HG03432 (cell line): ENCODE data around the gene TREM2.

ENCODE experiments used
- ATAC-seq: cut with Tn5 transposase; IDR thresholded peaks from one replicate; pipeline ENCODE4 v1.9.1; 2021; ENCODE audit warnings: mild to moderate bottlenecking, moderate library complexity; ENCODE audit not compliant: unreplicated experiment

Gene TREM2

DNA sequence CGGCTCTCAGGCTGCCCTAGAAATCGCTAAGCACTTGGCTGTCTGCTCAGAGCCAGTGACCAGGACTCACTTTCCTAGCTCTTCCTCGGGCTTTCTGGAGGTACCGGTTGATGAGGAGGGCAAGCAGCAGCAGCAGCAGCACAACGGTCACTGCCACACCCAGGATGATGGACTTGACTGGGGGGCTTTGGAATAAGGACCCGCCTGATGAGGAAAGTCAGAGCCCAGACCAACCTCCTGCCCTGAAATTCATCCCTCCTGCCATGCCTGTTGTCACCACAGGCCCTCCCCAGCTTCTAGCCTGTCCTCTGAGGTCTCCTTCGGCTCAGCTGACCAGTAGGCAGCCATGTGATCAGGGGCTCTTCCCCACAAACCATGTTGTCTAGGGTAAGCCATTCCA is 21.8 kb upstream of the TREM2 start:
- no peak for ATAC-seq

DNA sequence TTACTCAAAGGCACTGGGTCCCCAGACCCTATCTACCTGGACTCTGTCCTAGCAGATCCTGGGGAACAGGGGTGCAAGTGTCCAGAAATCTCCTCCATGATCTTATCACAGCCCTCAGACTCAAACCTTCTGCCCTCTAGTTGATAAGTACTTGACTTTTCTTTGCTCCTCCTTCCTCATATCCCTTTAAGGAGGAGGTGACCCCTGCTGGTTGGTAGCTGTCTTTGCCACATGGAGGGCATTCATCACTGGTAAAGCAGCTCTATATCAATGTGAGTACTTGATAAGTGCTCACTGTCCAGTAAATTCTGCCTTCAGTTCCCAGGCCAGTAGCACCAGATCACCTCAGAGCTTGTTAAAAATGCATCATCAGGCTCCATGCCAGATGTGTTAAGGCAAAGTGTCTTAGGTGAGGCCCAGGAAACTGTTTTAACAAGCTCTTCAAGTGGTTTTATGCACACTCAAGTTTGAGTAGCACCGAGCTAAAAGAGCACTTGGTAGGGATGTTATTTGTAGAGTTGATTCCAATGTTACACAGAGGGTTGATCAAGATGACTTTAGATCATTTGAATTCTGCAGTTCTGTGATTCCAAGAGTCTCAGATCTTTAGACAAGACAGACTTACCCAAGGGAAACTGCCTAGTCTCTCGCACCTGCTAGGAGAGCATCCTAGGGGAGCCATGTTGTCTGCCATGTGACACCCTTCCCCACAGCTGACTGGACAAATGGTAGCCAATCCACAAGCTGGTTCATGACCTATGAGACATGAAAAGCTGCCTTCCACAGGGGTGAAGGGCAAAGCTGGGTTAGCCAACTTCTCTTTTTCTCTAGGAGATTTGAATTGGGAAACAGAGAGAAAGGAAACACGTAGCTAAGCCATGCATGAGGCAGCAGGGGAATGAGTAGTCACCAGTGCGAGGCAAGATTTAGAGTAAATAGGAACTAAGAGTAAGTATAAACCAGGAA is 19.4 kb upstream of the TREM2 start:
- peak; percentile 59 for ATAC-seq

DNA sequence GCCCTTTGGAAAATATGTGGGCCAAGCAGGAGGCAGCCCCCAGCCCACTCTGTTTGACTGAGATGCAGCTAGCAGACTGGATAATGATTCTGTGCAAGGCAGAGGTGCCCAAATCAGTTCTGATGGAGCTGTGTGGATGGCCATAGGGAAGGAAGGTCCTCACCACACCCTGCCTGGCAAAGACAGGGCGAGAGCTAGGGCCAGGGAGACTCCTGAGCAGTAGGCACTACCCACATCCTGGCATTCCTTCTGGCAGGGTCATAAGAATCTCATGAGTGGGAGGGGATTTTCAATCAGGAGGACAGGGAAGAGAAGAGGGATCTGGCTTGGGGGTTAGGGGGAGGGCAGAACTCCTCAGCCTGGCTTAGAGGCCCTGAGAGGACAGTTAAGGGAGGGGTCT is 18.6 kb upstream of the TREM2 start:
- no peak for ATAC-seq

DNA sequence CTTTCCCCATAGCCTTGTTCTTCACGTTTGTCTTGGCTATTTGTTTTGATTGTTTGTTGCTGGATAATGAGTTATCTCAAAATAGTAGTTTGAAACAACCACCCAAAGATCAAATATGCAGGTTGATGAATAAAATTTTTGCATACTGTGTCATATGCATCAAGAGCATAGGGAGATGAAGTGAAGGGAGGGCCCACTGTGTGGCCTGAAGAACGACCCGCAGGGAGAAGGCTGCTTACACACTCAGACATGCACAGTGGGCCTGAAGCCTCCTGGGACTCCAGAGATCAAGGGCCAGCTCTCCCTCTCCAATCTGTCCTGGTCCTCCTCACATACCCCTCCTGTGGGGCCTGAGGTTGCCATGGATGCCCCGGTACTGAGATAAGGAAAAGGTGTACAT is 16.2 kb upstream of the TREM2 start:
- ATAC-seq = no peak

DNA sequence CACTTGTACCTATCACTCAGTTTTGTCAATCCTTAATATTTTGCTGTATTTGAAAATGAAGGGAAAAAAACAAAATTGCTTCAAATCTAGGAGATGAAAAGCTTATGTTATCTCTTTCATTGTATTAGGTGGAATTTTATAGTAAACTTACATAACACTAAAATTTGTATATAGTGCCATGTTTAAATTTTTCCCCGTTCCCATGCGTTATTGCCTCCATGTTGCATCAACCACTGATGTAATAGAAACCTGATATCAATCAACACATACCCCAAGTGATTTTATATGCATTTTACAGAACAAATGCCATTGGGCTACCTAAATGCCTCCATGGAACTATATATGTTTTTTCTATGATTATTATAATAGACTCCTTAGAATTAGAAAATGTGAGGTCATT is 14.8 kb upstream of the TREM2 start:
- no peak for ATAC-seq

DNA sequence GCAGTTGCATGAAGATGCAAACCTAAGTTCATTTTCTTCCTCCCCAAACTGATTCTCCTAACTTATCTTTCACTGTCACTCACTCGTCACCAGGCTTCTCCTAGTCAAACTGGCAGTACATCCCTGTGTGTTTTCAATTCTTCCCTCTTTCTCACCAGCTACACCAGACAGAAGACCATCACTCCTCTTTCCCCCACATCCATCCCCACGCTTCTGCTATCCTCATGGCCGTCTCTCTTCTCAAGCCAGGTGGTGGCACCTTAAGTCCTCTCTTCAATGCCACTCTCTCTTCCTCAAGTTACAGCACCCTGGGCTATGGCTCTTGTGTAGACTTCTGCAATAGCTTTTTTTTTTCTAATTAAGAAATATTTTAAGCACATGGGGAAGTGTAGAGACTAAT is 14.4 kb upstream of the TREM2 start:
- no peak for ATAC-seq

DNA sequence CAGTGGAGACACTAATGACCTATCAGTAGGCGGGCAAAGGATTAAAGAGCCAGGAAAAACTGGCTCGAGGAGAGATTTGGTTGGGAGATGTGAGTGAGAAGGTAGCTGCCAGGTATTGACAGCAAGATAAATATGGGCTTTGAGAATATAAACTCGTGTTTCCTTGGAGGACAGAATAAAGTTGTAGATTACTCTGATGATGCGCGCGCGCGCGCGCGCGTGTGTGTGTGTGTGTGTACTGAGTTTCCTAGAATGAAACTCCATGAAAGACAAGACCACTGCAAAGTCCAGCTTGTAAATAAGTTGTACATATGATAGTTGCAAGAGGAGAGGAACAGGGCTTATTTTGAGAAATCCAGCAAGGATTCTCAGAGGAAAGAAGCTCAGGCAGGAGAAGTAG is 13.3 kb upstream of the TREM2 start:
- ATAC-seq = no peak

DNA sequence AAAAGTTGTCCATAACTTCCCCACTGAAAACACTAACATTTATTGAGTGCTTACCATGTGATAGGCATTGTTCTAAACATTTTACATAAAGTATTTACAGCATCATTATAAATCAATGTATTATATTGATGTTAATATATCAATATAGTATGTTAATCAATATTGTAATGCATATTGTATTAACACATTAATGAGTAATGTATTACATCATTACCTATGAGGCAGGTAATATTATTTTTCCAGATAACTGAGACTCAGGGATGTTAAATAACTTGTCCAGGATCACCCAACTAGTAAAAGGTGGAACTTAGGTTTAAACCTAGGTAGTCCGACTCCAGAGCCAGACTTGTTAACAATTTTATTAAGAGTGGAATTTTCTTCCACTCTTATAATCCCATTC is 12.2 kb upstream of the TREM2 start:
- no peak for ATAC-seq

DNA sequence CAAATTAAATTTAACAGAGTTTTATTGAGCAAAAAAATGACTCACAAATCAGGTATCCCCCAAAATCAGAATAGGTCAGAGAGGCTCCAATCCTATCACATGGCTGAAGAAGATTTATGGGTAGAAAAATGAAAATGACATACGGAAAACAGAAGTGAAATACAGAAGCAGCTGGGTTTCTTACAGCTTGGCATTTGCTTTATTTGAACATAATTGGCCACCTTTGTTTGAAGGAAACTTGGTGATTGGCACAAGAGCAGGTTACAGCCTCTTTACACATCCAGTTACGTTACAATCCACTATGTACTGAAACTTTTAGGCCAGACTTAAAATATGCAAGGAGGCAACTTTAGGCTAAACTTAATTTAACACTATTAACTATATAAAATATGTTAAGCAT is 11.7 kb upstream of the TREM2 start:
- no peak for ATAC-seq

DNA sequence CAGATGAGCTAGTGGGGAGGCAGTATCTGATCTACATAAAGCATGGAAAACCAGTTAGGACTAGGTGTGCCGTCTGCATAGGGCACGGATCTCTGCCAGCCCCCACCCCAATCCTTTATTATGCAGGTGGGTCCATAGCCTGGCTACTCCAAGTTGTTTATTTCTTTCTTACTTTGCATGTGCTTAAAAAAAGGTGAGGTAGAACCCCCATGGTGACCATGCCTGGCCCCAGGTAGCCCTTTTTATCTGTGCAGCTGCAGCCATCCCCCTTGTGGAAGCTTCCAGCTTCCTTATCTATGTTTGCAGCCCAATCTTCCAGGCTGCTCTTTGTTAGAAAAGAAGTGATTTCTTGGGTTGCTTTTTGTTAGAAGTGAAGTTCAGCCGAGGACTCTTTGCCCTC is 9.0 kb upstream of the TREM2 start:
- ATAC-seq = no peak

DNA sequence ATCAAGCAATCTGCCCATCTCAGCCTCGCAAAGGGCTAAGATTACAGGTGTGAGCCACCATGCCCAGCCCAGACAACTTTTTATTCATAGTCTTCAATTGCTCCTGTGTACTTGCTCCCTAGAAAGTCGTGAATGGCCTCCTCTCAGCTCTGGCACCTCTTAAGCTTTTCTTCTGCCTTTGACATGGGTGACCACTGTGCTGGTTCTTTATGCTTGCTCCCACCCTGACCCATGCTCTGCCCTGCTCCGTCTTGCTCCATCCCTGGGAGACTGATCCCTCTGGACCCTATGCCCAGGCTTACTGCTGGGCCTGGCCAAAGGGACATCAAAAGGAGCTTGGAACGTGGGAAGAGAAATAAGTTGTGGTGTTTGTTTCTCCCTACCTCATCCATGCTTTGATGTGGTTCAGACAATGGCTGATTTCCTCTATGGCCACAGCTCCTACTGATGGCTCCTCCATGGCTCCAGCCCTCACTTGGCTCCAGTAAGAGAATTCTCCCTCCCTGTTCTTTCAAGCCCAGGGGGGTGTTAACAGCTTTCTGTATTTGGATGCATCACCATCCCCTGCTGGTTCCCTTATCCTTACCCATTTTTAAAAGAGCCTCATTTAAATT is 7.7 kb upstream of the TREM2 start:
- no peak for ATAC-seq

DNA sequence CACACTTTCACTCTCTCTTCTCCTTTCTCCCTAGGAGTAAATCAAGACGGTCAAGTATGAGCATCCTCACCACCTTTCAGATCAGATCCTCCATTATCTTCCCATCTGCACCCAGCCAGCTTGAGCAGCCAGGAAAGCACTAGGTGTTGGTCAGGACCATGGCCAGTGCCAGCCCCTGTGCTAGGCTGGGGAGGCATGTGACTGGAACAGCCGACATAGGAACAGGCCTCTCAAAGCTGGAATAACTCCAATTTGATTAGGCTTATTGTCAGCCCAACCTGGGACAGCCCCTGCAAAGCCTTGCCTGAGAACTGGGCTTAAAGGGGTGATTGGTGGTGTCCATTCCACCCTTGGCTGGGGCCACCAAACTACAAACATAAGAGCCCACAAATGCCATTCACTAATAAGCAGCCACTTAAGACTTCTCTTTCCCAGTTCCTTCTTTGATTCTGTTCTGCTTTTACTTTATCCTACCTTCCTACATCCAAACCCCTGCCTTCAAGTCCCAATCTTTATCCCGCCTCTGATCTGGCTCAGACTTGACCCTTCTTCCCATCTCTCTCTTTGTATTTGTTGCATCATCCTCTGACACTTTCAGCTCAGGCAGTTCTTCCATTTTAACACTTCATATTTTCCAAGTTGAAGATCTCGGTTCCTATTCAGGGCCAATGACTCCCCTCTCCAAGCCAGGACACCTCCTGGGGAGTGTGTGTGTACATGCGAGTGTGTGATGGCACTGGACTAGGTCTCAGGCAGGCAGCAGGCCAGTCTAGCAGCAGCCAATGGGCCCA is 4.5 kb upstream of the TREM2 start:
- ATAC-seq = no peak

DNA sequence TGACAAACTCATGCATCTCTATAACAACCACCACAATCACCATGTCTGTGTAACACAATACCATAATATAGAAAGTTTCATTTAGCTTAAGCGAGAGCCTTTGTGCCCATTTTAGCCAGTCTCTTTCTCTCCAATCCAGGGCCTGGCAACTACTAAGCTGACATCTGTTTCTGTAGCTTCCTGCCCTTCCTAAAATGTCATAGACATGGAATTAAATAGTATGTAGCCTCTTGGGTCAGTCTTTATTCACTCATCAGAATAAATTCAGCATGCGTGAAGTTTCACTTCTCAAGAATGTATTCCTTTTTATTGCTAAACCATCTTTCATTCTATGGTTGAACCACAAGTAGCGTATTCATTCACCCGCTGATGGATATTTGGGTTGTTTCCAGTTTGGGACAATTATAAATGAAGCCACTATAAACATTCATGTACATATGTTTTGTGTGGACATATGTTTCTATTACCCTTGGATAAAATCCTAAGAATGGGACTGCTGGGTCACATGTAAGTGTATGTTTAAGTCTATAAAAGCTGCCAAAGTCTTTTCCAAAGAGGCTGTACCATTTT is 1.7 kb upstream of the TREM2 start:
- no peak for ATAC-seq

DNA sequence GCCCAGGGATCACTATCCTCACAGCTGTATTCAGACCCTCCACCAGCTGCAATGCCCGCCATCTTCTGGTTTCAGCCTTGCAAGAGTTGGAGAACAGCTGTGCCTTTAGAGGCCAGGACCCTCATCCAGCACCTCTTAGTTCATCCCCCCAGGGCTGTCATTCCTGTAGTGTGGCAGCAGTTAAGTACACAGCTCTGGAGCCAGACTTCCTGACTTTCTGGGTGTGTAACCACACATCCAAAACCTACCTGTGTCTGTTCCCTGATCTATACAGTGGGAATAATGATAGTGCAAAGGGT is 452 bp upstream of the TREM2 start:
- no peak for ATAC-seq

DNA sequence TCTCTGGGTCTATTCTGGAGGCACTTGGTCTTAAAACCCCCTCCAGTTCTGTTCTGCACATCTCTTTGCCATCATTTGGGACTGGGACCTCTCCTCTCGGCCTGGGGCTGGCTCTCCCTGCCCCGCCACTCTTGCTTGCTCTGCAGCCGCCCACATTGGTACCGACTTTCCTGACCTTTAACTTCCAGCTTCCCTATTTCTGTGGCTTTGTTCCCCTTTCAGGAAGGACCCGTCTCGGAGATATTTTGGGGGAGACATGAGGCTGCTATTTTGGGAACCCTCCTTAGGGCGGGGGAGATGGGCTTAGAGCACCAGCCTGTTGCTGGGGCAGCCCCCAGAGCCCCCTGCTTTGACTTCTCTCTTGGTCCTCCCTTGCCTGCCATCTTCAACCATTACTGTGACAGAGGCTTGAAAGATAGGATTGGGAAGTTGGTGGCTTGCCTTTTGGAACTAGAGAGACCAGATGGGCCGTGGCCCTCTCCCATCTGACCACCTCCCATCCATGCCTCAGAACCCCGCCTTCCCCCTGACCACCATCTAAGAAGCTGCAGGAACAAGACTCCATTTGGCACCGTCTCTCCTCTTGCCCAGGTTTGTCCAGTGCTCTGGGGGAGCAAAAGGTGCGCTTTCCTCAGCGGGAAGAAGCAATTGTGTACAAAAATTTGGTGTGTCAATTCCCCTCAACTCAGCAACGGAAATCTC is 914 bp downstream of the TREM2 start:
- no peak for ATAC-seq

DNA sequence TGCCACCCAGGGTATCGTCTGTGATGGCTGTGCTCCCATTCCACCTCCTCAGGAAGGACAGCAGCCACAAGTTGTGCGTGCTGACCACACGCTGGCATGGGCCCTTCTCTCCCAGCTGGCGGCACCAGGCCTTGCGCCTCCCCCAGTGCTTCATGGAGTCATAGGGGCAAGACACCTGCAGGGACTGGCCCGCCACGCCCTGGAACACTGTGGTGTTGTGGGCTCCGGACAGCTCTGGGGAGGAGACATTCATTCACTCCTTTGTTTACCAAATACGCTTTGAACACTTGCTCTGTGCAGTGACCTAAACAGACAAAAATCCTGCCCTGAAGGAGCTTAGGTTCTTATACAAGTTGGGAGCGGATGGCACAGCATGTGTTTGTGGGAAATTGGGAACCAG is 1.5 kb downstream of the TREM2 start:
- no peak for ATAC-seq

DNA sequence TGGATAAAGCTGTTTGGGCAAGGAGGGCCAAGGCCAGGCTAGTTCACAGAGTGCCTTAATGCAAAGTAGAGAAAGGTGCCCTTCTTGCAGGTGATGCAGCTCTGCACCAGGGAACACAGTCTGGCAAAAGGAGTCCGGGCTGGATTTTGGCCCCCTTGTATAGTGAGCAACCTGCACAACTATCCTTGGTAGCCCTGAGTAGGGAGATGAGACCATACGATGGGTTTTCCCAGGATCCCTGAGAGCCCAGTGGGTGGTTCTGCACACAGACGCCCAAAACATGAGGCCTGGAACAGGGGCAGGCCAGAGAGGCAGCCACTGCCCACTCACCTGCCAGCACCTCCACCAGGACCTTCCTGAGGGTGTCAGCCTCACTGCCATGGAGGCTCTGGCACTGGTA is 2.0 kb downstream of the TREM2 start:
- no peak for ATAC-seq

DNA sequence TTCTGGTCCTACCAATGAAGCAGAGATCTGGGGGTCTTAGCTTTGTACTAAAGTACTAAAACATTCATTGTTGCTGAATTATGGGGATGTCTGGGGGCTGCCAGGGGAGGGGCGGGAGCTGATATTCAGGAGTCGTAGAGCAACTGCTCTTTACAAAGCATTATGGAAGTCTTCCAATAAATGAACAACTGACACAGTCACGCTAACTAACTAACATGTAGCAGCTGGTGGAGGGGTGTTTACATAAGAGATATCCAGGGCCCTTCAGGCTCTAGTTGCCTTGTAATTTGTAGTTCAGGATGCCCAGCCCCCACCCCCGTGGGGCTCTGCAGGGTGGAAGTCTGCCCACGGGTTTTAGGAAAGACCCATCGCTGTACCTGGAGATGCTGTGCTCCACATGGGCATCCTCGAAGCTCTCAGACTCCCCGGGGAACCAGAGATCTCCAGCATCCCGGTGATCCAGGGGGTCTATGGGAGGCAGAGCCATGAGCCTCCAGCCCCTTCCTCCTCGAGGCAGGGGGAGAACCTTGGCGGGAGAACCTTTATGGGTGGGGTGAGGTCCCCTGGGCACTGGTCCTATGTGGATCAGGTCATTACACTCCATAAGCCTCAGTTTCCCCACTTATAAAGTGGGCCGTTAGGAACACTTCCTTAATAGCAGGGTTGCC is 3.4 kb downstream of the TREM2 start:
- no peak for ATAC-seq

DNA sequence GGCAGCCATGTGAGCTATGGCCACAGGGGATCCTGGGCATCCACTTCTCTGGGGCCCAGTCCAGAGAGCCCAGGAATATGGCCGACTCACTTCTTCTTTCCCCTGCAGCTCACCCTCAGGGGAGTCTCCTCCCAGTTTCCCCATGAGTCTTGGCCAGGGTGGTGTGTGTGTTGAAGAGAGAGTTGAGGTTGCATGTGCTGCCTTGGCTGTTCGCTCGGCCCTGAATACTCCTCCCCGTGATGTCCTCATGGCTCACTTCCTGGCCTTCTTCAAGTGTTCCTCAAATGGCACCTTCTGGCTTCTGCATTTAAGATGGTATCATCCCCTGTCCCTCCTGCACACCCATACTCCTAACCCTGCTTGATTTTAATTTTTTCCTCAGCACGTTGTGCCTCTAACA is 5.6 kb downstream of the TREM2 start:
- ATAC-seq = no peak

DNA sequence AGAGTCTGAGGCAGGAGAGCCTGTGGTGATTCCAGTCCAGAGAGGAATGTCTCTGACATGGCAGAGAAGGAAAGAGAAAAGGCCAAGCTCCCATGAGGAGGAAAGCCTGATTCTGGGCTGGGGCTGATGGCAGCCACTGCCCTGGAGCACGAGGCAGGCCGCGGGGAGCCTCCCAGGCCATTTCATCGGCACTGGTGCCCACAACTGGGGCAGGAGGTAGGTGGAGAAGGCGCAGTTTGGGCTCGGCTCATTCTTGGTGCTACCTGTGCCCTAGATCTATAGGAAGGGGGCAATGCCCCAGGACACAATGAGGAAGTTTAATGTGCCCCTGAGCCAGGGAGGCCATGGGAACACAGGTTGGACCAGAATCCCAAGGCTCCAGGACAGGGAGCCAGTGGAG is 6.1 kb downstream of the TREM2 start:
- ATAC-seq = no peak
